HCT116 (cell line): ENCODE measurements around the gene GAREM2. TPM values are rescaled to one million over a fixed set of nuclear protein-coding genes. Genes with fewer than 3 reads are reported as not detected.

Source experiments
- ATAC-seq: fragments of 200-7000 bp; cut with Tn5 transposase; 2 replicates; pipeline ENCODE4 v1.9.1; 2020; ENCODE audit warnings: mild to moderate bottlenecking, moderate library complexity
- BruUV-seq: library from RNA; stranded (reverse); fragments of 400-500 nt; replicated peaks from 2 replicates; lab custom pipeline; 2021; lab: Mats Ljungman, UMichigan
- CTCF ChIA-PET: fragments of 300-600 bp; sonication (Branson Sonifier 250); formaldehyde crosslinking; loops from one replicate; lab custom pipeline; 2021; ENCODE audit warnings: antibody characterized with exemption; lab: Charles Lee
- POLR2A ChIA-PET: fragments of 300-600, 350-600 bp; sonication (Branson Sonifier 250); formaldehyde crosslinking; loops from one replicate; lab custom pipeline; 2021; ENCODE audit warnings: antibody characterized with exemption; lab: Charles Lee
- RAD21 ChIA-PET, 2 experiments: fragments of 300-600 bp; sonication (Branson Sonifier 250); formaldehyde crosslinking; loops; one replicate each; lab custom pipeline; 2023; ENCODE audit warnings: low total read pairs in 2 of 2; ENCODE audit not compliant: uncharacterized antibody in 2 of 2, unreplicated experiment in 2 of 2, low non-redundant PET in 1 of 2; lab: Charles Lee
- DNase-seq: peaks from one replicate; pipeline ENCODE4 v3.0.0-alpha.2; 2010; ENCODE audit warnings: low read depth, low spot score
- H2AFZ ChIP-seq: fragments of 200-600 bp; shearing (Covaris generic), sonication (generic); 2 replicates; pipeline ENCODE4 v1.6.1; 2017; ENCODE audit warnings: low read depth, mixed run types, mixed read lengths, antibody characterized with exemption, low read length; ENCODE audit not compliant: poor library complexity, severe bottlenecking
- H3K27ac ChIP-seq: 2 replicates; pipeline ENCODE4 v1.5.1; 2012; ENCODE audit warnings: low read depth, low read length
- H3K27me3 ChIP-seq: fragments of 200-600 bp; sonication (generic); 2 replicates; pipeline ENCODE4 v1.6.1; 2016; ENCODE audit warnings: mixed run types, low read length, mixed read lengths; ENCODE audit not compliant: insufficient read depth
- H3K36me3 ChIP-seq, 2 experiments: fragments of 200-500 bp in 1 of 2; fragments of 200-600 bp in 1 of 2; sonication (Bioruptor generic) in 1 of 2; sonication (generic) in 1 of 2; 2 replicates each; pipeline versions ENCODE4 v1.5.1 to v1.6.1; 2014 to 2016; ENCODE audit warnings: low read length in 2 of 2, inconsistent platforms in 1 of 2, mixed read lengths in 1 of 2, mixed run types in 1 of 2; ENCODE audit not compliant: insufficient read depth in 2 of 2, control insufficient read depth in 1 of 2
- H3K4me1 ChIP-seq, 2 experiments: fragments of 200-600 bp in 1 of 2; sonication (generic) in 1 of 2; 2 replicates each; pipeline versions ENCODE4 v1.5.1 to v1.6.1; 2012 to 2017; ENCODE audit warnings: low read length in 2 of 2, inconsistent platforms in 1 of 2, mild to moderate bottlenecking in 1 of 2, mixed read lengths in 1 of 2, mixed run types in 1 of 2, moderate library complexity in 1 of 2; ENCODE audit not compliant: insufficient read depth in 2 of 2, control insufficient read depth in 1 of 2
- H3K4me2 ChIP-seq: fragments of 200-600 bp; sonication (generic); 2 replicates; pipeline ENCODE4 v1.6.1; 2017; ENCODE audit warnings: mixed run types, low read length, mixed read lengths
- H3K4me3 ChIP-seq, 2 experiments: fragments of 200-600 bp in 1 of 2; sonication (generic) in 1 of 2; replicated peaks in 1 of 2; 2 replicates each; pipeline ENCODE4 v1.5.1; 2011 to 2016; ENCODE audit warnings: low read length in 2 of 2, control low read depth in 1 of 2, low read depth in 1 of 2, mild to moderate bottlenecking in 1 of 2, mixed read lengths in 1 of 2, mixed run types in 1 of 2
- H3K79me2 ChIP-seq: fragments of 200-600 bp; sonication (generic); 2 replicates; pipeline ENCODE4 v1.6.1; 2017; ENCODE audit warnings: mild to moderate bottlenecking, mixed run types, low read length, moderate library complexity, mixed read lengths; ENCODE audit not compliant: insufficient read depth
- H3K9ac ChIP-seq: fragments of 200-600 bp; sonication (generic); 2 replicates; pipeline ENCODE4 v1.6.1; 2016; ENCODE audit warnings: low read length, mixed read lengths
- H3K9me2 ChIP-seq: fragments of 200-600 bp; sonication (generic), shearing (Covaris generic); 2 replicates; pipeline ENCODE4 v1.6.1; 2017; ENCODE audit warnings: mixed run types, mild to moderate bottlenecking, moderate library complexity; ENCODE audit not compliant: insufficient read depth
- H3K9me3 ChIP-seq, 2 experiments: fragments of 200-500 bp in 1 of 2; fragments of 200-600 bp in 1 of 2; sonication (Bioruptor generic) in 1 of 2; sonication (generic) in 1 of 2; 2 replicates each; pipeline ENCODE4 v1.6.1; 2014 to 2017; ENCODE audit warnings: low read length in 2 of 2, mixed read lengths in 2 of 2, inconsistent platforms in 1 of 2, low read depth in 1 of 2, mild to moderate bottlenecking in 1 of 2, mixed run types in 1 of 2, moderate library complexity in 1 of 2; ENCODE audit not compliant: control insufficient read depth in 1 of 2, insufficient read depth in 1 of 2
- H4K20me1 ChIP-seq: fragments of 200-600 bp; sonication (generic), shearing (Covaris generic); 2 replicates; pipeline ENCODE4 v1.6.1; 2017; ENCODE audit warnings: mixed run types, mild to moderate bottlenecking, moderate library complexity; ENCODE audit not compliant: insufficient read depth
- ATF3 ChIP-seq: IDR thresholded peaks from 2 replicates; pipeline ENCODE4 v1.6.1; 2012
- CBX3 ChIP-seq: IDR thresholded peaks from 2 replicates; pipeline ENCODE4 v1.6.1; 2012; ENCODE audit warnings: low read depth
- ELF1 ChIP-seq: IDR thresholded peaks from 2 replicates; pipeline ENCODE4 v1.6.1; 2012; ENCODE audit warnings: low read depth, borderline replicate concordance
- EZH2 ChIP-seq: fragments of 200-600 bp; sonication (generic); IDR thresholded peaks from 2 replicates; pipeline ENCODE4 v1.6.1; 2017; ENCODE audit warnings: antibody characterized with exemption, mixed run types
- FOSL1 ChIP-seq: IDR thresholded peaks from 2 replicates; pipeline ENCODE4 v1.6.1; 2012; ENCODE audit warnings: low read depth
- POLR2A ChIP-seq: IDR thresholded peaks from 2 replicates; pipeline ENCODE4 v1.7.0; 2011; ENCODE audit warnings: borderline replicate concordance; ENCODE audit not compliant: insufficient read depth, insufficient read length; ENCODE audit errors: extremely low read depth
- REST ChIP-seq: IDR thresholded peaks from 2 replicates; pipeline ENCODE4 v1.6.1; 2012; ENCODE audit warnings: low read depth
- SIN3A ChIP-seq: IDR thresholded peaks from 2 replicates; pipeline ENCODE4 v1.6.1; 2012; ENCODE audit warnings: low read depth
- SP1 ChIP-seq: IDR thresholded peaks from 2 replicates; pipeline ENCODE4 v1.6.1; 2012; ENCODE audit warnings: low read depth
- TCF7L2 ChIP-seq: IDR thresholded peaks from 2 replicates; pipeline ENCODE4 v1.7.0; 2011; ENCODE audit warnings: borderline replicate concordance, inconsistent platforms; ENCODE audit not compliant: insufficient read depth, insufficient read length; ENCODE audit errors: extremely low read depth
- YY1 ChIP-seq: IDR thresholded peaks from 2 replicates; pipeline ENCODE4 v1.6.1; 2011; ENCODE audit warnings: low read length, low read depth, moderate library complexity, mild to moderate bottlenecking; ENCODE audit not compliant: insufficient replicate concordance; ENCODE audit errors: extremely low read depth
- ZBTB33 ChIP-seq: IDR thresholded peaks from 2 replicates; pipeline ENCODE4 v1.6.1; 2011; ENCODE audit warnings: mild to moderate bottlenecking, low read length, moderate library complexity; ENCODE audit not compliant: insufficient replicate concordance; ENCODE audit errors: extremely low read depth
- ZNF274 ChIP-seq: fragments of 200-500 bp; sonication (Bioruptor generic); IDR thresholded peaks from 2 replicates; pipeline ENCODE4 v1.6.1; 2014; ENCODE audit warnings: mild to moderate bottlenecking, low read depth, low read length, inconsistent platforms
- intact Hi-C: fragments of 100-400 bp; cut with micrococcal nuclease; formaldehyde crosslinking; loops from 2 replicates; pipeline ENCODE4 v1.10.0; 2022
- total RNA-seq: library from RNA; stranded (reverse); gene quantifications from one replicate; pipeline ENCODE4 v1.2.1, GENCODE V29; 2021; ENCODE audit not compliant: unreplicated experiment

The GAREM2 gene
- total RNA-seq, 1 experiment from 2014 or later: 13.3 TPM

GRCh38 chr2:26189123-26189522 is 16.2 kb downstream of the GAREM2 start:
- intact Hi-C loops: no loop called here
- Histone ChIP-seq H3K27me3 (no peaks in the 10 kb centered on the region), H3K79me2 (no peaks in the 10 kb centered on the region), H2AFZ (no peak overlapping the region), H3K4me2 (no peak overlapping the region), H3K9me3 (no peaks in the 10 kb centered on the region), H3K27ac (no peak overlapping the region), H4K20me1 (no peaks in the 10 kb centered on the region), H3K36me3 (peaks cover 2 to 9% of the 10 kb centered on the region in 2 experiments; a peak in 2 of 4 replicates)
- ATAC-seq: no peak
- ChIA-PET RAD21 (no interaction called here), CTCF (no interaction called here)
- TF ChIP-seq YY1 (no peak), SIN3A (no peak), POLR2A (no peak), ZNF274 (no peak), FOSL1 (no peak), CBX3 (no peak), ELF1 (no peak), TCF7L2 (no peak), ATF3 (no peak), REST (no peak), EZH2 (no peak), SP1 (no peak), ZBTB33 (no peak)
- TF ChIP-seq, all 23 proteins: peak for 0
- Histone ChIP-seq H3K4me3 (no peak overlapping the region), H3K4me1 (peaks cover 0 to 9% of the 10 kb centered on the region in 2 experiments; a peak in 1 of 4 replicates), H3K9me2 (no peaks in the 10 kb centered on the region), H3K9ac (no peak overlapping the region)
- POLR2A ChIA-PET: no interaction called here
- no peak for DNase-seq
- no TSS peak for BruUV-seq
